KOPT-K1 (cell line): Measurements from ENCODE around the gene ARFRP1.
"Not testable (repeated sequence)": the region's sequence is repeated elsewhere in the genome, so short reads cannot be mapped to it uniquely, and the experiment has no call there.

ENCODE experiments used
- H3K27ac ChIP-seq: fragments of 200-600 bp; sonication (generic); 2 replicates; pipeline ENCODE4 v1.5.1; 2016; ENCODE audit warnings: antibody characterized with exemption, mild to moderate bottlenecking, low read depth, low read length; ENCODE audit not compliant: poor library complexity, severe bottlenecking
- H3K36me3 ChIP-seq: fragments of 200-600 bp; sonication (generic); 2 replicates; pipeline ENCODE4 v1.5.1; 2017; ENCODE audit warnings: antibody characterized with exemption, mild to moderate bottlenecking, low read length, moderate library complexity; ENCODE audit not compliant: insufficient read depth
- H3K9me3 ChIP-seq: fragments of 200-600 bp; sonication (generic); 2 replicates; pipeline ENCODE4 v1.5.1; 2017; ENCODE audit warnings: antibody characterized with exemption, low read length, mild to moderate bottlenecking; ENCODE audit not compliant: insufficient read depth, poor library complexity, severe bottlenecking

Gene ARFRP1

GRCh38 chr20:63738687-63739129, 30.9 kb upstream of the ARFRP1 start:
- H3K27ac ChIP-seq = no peak overlapping the region
- H3K9me3 ChIP-seq = no peaks in the 10 kb centered on the region
- H3K36me3 ChIP-seq = peaks cover 32% of the 10 kb centered on the region

GRCh38 chr20:63737945-63738686, 30.3 kb upstream of the ARFRP1 start:
- peak overlapping the region; percentile 89 for H3K27ac ChIP-seq
- peaks cover 36% of the 10 kb centered on the region for H3K36me3 ChIP-seq
- H3K9me3 ChIP-seq = no peaks in the 10 kb centered on the region

- Histone ChIP-seq H3K27ac (peak overlapping the region; percentile 89), H3K36me3 (peaks cover 36% of the 10 kb centered on the region)
These were observed 29.8 kb upstream of the ARFRP1 start for GRCh38 chr20:63737695-63737944.

GRCh38 chr20:63736893-63737694, 29.3 kb upstream of the ARFRP1 start:
- H3K9me3 ChIP-seq = no peaks in the 10 kb centered on the region
- H3K27ac ChIP-seq = peak overlapping the region; percentile 89
- H3K36me3 ChIP-seq = peaks cover 34% of the 10 kb centered on the region

More at GRCh38 chr20:63737695-63737944, 29.8 kb upstream of the ARFRP1 start:
- H3K9me3 ChIP-seq = no peaks in the 10 kb centered on the region

- no peaks in the 10 kb centered on the region for H3K9me3 ChIP-seq
- peaks cover 32% of the 10 kb centered on the region for H3K36me3 ChIP-seq
- peak within 1 kb of the TSS; percentile 89 for H3K27ac ChIP-seq
These were observed 28.3 kb upstream of the ARFRP1 start, which contains the start of gene LIME1 for GRCh38 chr20:63735859-63736718. Gene LIME1, plus strand, starts transcription at chr20:63736664. Its CDS starts 886 bp downstream, at chr20:63737550.

GRCh38 chr20:63734946-63735858, 27.4 kb upstream of the ARFRP1 start:
- Histone ChIP-seq H3K36me3 (peaks cover 32% of the 10 kb centered on the region), H3K9me3 (no peaks in the 10 kb centered on the region), H3K27ac (peak overlapping the region; percentile 89)

- peaks cover 37% of the 10 kb centered on the region for H3K36me3 ChIP-seq
- peak overlapping the region; percentile 32 for H3K27ac ChIP-seq
- no peaks in the 10 kb centered on the region for H3K9me3 ChIP-seq
These were observed 26.6 kb upstream of the ARFRP1 start for GRCh38 chr20:63734111-63734945.

GRCh38 chr20:63733579-63734081, 25.9 kb upstream of the ARFRP1 start:
- Histone ChIP-seq H3K27ac (peak overlapping the region; percentile 32), H3K36me3 (peaks cover 36% of the 10 kb centered on the region)

GRCh38 chr20:63733117-63733516, 25.3 kb upstream of the ARFRP1 start:
- peaks cover 34% of the 10 kb centered on the region for H3K36me3 ChIP-seq
- H3K9me3 ChIP-seq = no peaks in the 10 kb centered on the region
- H3K27ac ChIP-seq = peak overlapping the region; percentile 32

More at GRCh38 chr20:63733579-63734081, 25.9 kb upstream of the ARFRP1 start:
- H3K9me3 ChIP-seq = no peaks in the 10 kb centered on the region

- Histone ChIP-seq H3K36me3 (peaks cover 34% of the 10 kb centered on the region), H3K9me3 (no peaks in the 10 kb centered on the region), H3K27ac (peak overlapping the region; percentile 92)
These were observed 24.6 kb upstream of the ARFRP1 start for GRCh38 chr20:63732118-63733095.

GRCh38 chr20:63731410-63731809, 23.6 kb upstream of the ARFRP1 start:
- peaks cover 41% of the 10 kb centered on the region for H3K36me3 ChIP-seq
- peak overlapping the region; percentile 92 for H3K27ac ChIP-seq
- H3K9me3 ChIP-seq = no peaks in the 10 kb centered on the region

- H3K9me3 ChIP-seq = not testable (repeated sequence)
- H3K36me3 ChIP-seq = peaks cover 35% of the 10 kb centered on the region
- peak overlapping the region; percentile 92 for H3K27ac ChIP-seq
These were observed 22.5 kb upstream of the ARFRP1 start for GRCh38 chr20:63730189-63730733.
